Skeletal muscle tissue (tissue), 4 donors: ENCODE results near the gene CRYBG3. TPM values are rescaled to one million over a fixed set of nuclear protein-coding genes. Genes with fewer than 3 reads are reported as not detected.

ENCODE experiments used
- H3K27ac ChIP-seq: one replicate; pipeline ENCODE4 v1.7.0; 2013; ENCODE audit warnings: mild to moderate bottlenecking, low read depth, low read length, inconsistent platforms
- H3K27me3 ChIP-seq, 3 donors: one replicate each; pipeline ENCODE4 v1.7.0; 2013; ENCODE audit warnings: low read length in 3 of 3; ENCODE audit not compliant: control insufficient read depth in 3 of 3, insufficient read depth in 3 of 3
- H3K36me3 ChIP-seq, 3 donors: one replicate each; pipeline ENCODE4 v1.7.0; 2013; ENCODE audit warnings: low read length in 3 of 3; ENCODE audit not compliant: control insufficient read depth in 3 of 3, insufficient read depth in 3 of 3
- H3K4me1 ChIP-seq, 3 donors: one replicate each; pipeline ENCODE4 v1.7.0; 2013; ENCODE audit warnings: low read length in 3 of 3, mild to moderate bottlenecking in 3 of 3; ENCODE audit not compliant: control insufficient read depth in 3 of 3, insufficient read depth in 3 of 3
- H3K4me3 ChIP-seq, 3 donors: one replicate each; pipeline ENCODE4 v1.7.0; 2013; ENCODE audit warnings: low read length in 3 of 3
- H3K9ac ChIP-seq, 3 donors: one replicate each; pipeline ENCODE4 v1.7.0; 2013; ENCODE audit warnings: low read length in 3 of 3, mild to moderate bottlenecking in 3 of 3, moderate library complexity in 2 of 3, low read depth in 1 of 3
- H3K9me3 ChIP-seq, 3 donors: one replicate each; pipeline ENCODE4 v1.7.0; 2013; ENCODE audit warnings: low read length in 3 of 3; ENCODE audit not compliant: control insufficient read depth in 3 of 3
- total RNA-seq: library from RNA; depleted of rRNA; stranded (reverse); fragments of >200 nt; gene quantifications from one replicate; pipeline ENCODE4 v1.2.3, GENCODE V29; 2014
- donor health status: Osteomylitis.

The CRYBG3 gene
- total RNA-seq: 27.1 TPM

- Histone ChIP-seq H3K9ac (peak within 1 kb of the TSS; percentile 91 to 92 (median 91)), H3K4me3 (peak within 1 kb of the TSS; percentile 83 to 94 (median 90)), H3K27ac (peak within 1 kb of the TSS; percentile 89), H3K9me3 (no peaks in the 10 kb centered on the region), H3K27me3 (no peaks in the 10 kb centered on the region), H3K36me3 (no peaks in the 10 kb centered on the region), H3K4me1 (peaks cover 19 to 22% (median 20%) of the 10 kb centered on the region in 3 donors)
Observed at GRCh38 chr3:97821774-97822358, at the start of gene CRYBG3. Gene CRYBG3 (plus strand): TSS chr3:97822011. CDS start chr3:97822207, 196 bp downstream.

- no peaks in the 10 kb centered on the region for H3K4me1 ChIP-seq
Observed at GRCh38 chr3:97772926-97773325, 48.9 kb upstream of the CRYBG3 start.

GRCh38 chr3:97778152-97778551 is 43.7 kb upstream of the CRYBG3 start:
- no peak overlapping the region for H3K9ac ChIP-seq
- H3K9me3 ChIP-seq: no peaks in the 10 kb centered on the region
- H3K4me1 ChIP-seq: no peaks in the 10 kb centered on the region
- no peaks in the 10 kb centered on the region for H3K27me3 ChIP-seq
- no peaks in the 10 kb centered on the region for H3K36me3 ChIP-seq
- H3K4me3 ChIP-seq: no peak overlapping the region
- no peak overlapping the region for H3K27ac ChIP-seq

More at GRCh38 chr3:97772926-97773325, 48.9 kb upstream of the CRYBG3 start:
- no peaks in the 10 kb centered on the region for H3K9me3 ChIP-seq
- no peak overlapping the region for H3K9ac ChIP-seq
- no peak overlapping the region for H3K4me3 ChIP-seq
- H3K27me3 ChIP-seq: no peaks in the 10 kb centered on the region
- peaks cover 0 to 4% (median 0%) of the 10 kb centered on the region in 3 donors for H3K36me3 ChIP-seq
- H3K27ac ChIP-seq: no peak overlapping the region

DNA sequence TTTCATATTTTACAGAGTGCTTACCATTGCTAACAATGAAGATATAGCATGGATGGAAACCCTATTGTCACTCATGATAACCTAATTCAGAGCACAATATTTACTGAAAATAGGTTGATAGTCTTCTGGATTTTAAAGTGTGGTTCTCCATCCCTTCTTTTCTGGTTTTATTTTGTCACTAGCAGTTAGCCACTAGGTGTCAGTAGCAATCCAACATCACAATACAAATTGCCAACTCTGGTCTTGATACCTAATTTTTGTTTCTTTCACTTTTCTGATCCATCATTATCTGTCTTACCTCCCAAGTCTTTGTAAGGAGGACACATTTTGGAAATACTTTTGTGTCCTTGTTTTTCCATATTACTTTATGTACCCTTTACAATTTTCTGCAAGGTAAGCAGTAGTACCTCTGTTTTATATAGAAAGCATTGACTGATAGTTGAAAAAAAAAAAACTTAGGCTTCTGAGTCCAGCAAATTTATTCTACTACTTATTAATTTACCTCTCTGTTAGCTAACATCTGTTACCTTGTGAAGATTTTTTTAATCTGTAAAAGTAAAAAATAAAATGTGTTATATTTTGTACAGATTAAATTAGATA is 28.3 kb upstream of the CRYBG3 start:
- Histone ChIP-seq H3K36me3 (peaks cover 0 to 2% (median 0%) of the 10 kb centered on the region in 3 donors), H3K9me3 (no peaks in the 10 kb centered on the region), H3K9ac (no peak overlapping the region), H3K27ac (no peak overlapping the region), H3K27me3 (no peaks in the 10 kb centered on the region), H3K4me1 (no peaks in the 10 kb centered on the region), H3K4me3 (no peak overlapping the region)

GRCh38 chr3:97795951-97796350 is 25.9 kb upstream of the CRYBG3 start:
- H3K4me3 ChIP-seq: no peak overlapping the region
- H3K4me1 ChIP-seq: no peaks in the 10 kb centered on the region
- H3K36me3 ChIP-seq: no peaks in the 10 kb centered on the region
- H3K27me3 ChIP-seq: no peaks in the 10 kb centered on the region
- no peaks in the 10 kb centered on the region for H3K9me3 ChIP-seq
- no peak overlapping the region for H3K9ac ChIP-seq
- H3K27ac ChIP-seq: no peak overlapping the region

GRCh38 chr3:97804471-97804870 is 17.3 kb upstream of the CRYBG3 start:
- Histone ChIP-seq H3K27ac (no peak overlapping the region), H3K9ac (no peak overlapping the region), H3K9me3 (no peaks in the 10 kb centered on the region), H3K4me3 (no peak overlapping the region), H3K27me3 (no peaks in the 10 kb centered on the region), H3K36me3 (no peaks in the 10 kb centered on the region), H3K4me1 (no peaks in the 10 kb centered on the region)

DNA sequence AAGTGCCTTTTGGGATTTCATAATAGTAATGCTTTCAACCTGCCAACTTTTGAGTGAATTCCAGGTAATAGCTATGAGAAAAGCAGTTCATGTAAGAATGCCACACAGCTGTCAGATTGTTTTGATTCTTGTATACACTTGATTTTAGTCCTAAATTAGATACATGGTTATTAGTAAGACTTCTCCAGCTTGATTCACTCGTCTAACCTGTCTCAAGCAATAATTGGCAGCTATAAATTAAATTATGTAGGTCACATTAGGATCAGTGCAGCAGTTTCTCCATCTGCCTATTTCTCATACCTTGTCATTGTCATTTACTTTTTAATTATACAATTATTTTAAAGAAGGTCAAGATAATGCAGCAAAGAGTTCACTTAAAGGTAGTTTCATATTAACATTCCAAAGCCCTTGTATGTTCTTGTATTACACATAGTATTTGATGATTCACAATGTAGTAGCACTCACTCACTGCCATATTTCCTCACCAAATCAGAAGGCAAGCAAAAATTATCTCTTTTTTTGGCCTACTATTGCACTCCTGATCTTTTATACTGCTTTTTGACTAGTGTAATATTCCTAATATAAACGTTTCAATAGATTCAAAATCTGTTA is 10.9 kb upstream of the CRYBG3 start:
- Histone ChIP-seq H3K36me3 (no peaks in the 10 kb centered on the region), H3K9ac (no peak overlapping the region), H3K4me1 (no peaks in the 10 kb centered on the region), H3K9me3 (no peaks in the 10 kb centered on the region), H3K27me3 (no peaks in the 10 kb centered on the region), H3K27ac (no peak overlapping the region), H3K4me3 (no peak overlapping the region)

GRCh38 chr3:97815149-97815917 is 6.5 kb upstream of the CRYBG3 start:
- Histone ChIP-seq H3K4me1 (no peaks in the 10 kb centered on the region), H3K27me3 (no peaks in the 10 kb centered on the region)

GRCh38 chr3:97816811-97817210 is 5.0 kb upstream of the CRYBG3 start:
- Histone ChIP-seq H3K27ac (no peak overlapping the region), H3K27me3 (no peaks in the 10 kb centered on the region), H3K9ac (no peak overlapping the region), H3K4me3 (no peak overlapping the region), H3K36me3 (no peaks in the 10 kb centered on the region), H3K4me1 (peaks cover 0 to 4% (median 4%) of the 10 kb centered on the region in 3 donors), H3K9me3 (no peaks in the 10 kb centered on the region)

More at GRCh38 chr3:97815149-97815917, 6.5 kb upstream of the CRYBG3 start:
- Histone ChIP-seq H3K27ac (no peak overlapping the region), H3K9me3 (no peaks in the 10 kb centered on the region), H3K9ac (no peak overlapping the region), H3K36me3 (no peaks in the 10 kb centered on the region), H3K4me3 (no peak overlapping the region)

GRCh38 chr3:97817965-97818364 is 3.8 kb upstream of the CRYBG3 start:
- Histone ChIP-seq H3K9me3 (no peaks in the 10 kb centered on the region), H3K4me3 (no peak overlapping the region), H3K27ac (no peak overlapping the region), H3K4me1 (peaks cover 0 to 4% (median 4%) of the 10 kb centered on the region in 3 donors), H3K36me3 (no peaks in the 10 kb centered on the region), H3K27me3 (no peaks in the 10 kb centered on the region), H3K9ac (no peak overlapping the region)
